Measurements from ENCODE around the gene TNS1.

DNA sequence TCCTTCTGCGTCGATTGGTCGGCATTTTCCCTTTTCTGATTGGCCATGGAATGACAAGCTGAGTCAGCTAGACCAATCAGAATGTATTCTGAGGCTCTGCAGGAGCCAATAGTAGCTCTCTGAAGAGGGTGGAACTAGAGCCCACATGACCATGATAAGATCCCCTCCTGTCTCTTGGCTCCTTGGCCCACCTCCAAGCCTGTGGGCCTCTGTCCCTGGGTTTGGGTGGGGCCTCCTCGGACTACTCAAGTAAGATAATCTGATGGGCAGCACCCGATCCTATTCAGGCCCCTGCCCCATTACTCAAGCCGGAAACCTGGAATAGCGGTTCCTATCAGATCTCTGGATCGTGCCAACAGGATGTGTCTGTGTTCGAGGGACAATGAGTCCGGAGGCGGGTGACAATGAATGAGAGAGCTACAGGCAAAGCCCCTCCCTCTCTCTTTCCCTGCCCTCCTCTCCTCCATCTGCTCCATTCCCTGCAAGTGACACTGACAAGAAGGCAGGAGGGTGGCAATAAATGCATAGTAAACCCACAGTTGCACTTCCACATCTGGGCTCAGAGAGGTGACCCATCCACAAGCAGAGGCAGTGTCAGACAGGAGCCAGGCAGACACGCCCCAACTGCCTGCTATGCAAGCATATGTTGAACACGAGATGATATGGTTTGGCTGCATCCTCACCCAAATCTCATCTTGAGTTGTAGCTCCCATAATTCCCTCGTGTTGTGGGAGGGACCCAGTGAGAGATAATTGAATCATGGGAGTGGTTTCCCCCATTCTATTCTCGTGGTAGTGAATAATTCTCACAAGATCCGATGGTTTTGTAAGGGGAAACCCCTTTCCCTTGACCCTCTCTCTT, 114.7 kb downstream of the TNS1 start:
- TF ChIP-seq, protein P1, sequence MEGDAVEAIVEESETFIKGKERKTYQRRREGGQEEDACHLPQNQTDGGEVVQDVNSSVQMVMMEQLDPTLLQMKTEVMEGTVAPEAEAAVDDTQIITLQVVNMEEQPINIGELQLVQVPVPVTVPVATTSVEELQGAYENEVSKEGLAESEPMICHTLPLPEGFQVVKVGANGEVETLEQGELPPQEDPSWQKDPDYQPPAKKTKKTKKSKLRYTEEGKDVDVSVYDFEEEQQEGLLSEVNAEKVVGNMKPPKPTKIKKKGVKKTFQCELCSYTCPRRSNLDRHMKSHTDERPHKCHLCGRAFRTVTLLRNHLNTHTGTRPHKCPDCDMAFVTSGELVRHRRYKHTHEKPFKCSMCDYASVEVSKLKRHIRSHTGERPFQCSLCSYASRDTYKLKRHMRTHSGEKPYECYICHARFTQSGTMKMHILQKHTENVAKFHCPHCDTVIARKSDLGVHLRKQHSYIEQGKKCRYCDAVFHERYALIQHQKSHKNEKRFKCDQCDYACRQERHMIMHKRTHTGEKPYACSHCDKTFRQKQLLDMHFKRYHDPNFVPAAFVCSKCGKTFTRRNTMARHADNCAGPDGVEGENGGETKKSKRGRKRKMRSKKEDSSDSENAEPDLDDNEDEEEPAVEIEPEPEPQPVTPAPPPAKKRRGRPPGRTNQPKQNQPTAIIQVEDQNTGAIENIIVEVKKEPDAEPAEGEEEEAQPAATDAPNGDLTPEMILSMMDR (IDR thresholded peaks at IDR 0.05) = no peak
- no peak for TF ChIP-seq EZH2 (IDR thresholded peaks at IDR 0.05; ENCODE audit: borderline replicate concordance, insufficient read depth, low read depth, low read length, poor library complexity, severe bottlenecking)

Measured in B cell (primary cell).